Hematopoietic multipotent progenitor cell treated with erythropoietin and hydrocortisone succinate and interleukin-3 and kit ligand, for 8 days (in vitro differentiated cells): ENCODE results near the gene MYO1B.

ENCODE experiments used
- DNase-seq: peaks from one replicate; pipeline ENCODE4 v3.0.0-alpha.2; 2015

MYO1B gene

GRCh38 chr2:191474464-191474863, 229.3 kb downstream of the MYO1B start:
- no peak for DNase-seq
